SK-N-SH (cell line): ENCODE results near the gene AOAH.

Experiments used
- CHD2 ChIP-seq: fragments of 150-350 bp; IDR thresholded peaks from 2 replicates; pipeline ENCODE4 v1.6.1; 2018; ENCODE audit warnings: low read length; ENCODE audit not compliant: partially characterized antibody
- CTCF ChIP-seq: fragments of 200-600 bp; sonication (generic); IDR thresholded peaks from 2 replicates; pipeline ENCODE4 v1.6.1; 2017; ENCODE audit warnings: antibody characterized with exemption, mild to moderate bottlenecking, moderate library complexity
- EZH2phosphoT487 ChIP-seq: fragments of 200-600 bp; sonication (generic); IDR thresholded peaks from 2 replicates; pipeline ENCODE4 v1.6.1; 2017; ENCODE audit warnings: low read depth, mixed run types, mild to moderate bottlenecking, antibody characterized with exemption, moderate library complexity, borderline replicate concordance
- FOSL2 ChIP-seq: IDR thresholded peaks from 2 replicates; pipeline ENCODE4 v1.4.0; 2012; ENCODE audit warnings: low read depth, mild to moderate bottlenecking, moderate library complexity, borderline replicate concordance
- IRF3 ChIP-seq: fragments of 150-350 bp; IDR thresholded peaks from 2 replicates; pipeline ENCODE4 v1.6.1; 2016; ENCODE audit warnings: mild to moderate bottlenecking, low read depth, low read length
- MAX ChIP-seq: IDR thresholded peaks from 2 replicates; pipeline ENCODE4 v1.4.0; 2012; ENCODE audit warnings: low read depth
- POLR2AphosphoS5 ChIP-seq: IDR thresholded peaks from 2 replicates; pipeline ENCODE4 v1.6.1; 2012; ENCODE audit warnings: low read depth, low read length
- RAD21 ChIP-seq: IDR thresholded peaks from 2 replicates; pipeline ENCODE4 v1.6.1; 2012; ENCODE audit warnings: mild to moderate bottlenecking, low read length
- REST ChIP-seq: IDR thresholded peaks from 2 replicates; pipeline ENCODE4 v1.6.1; 2012; ENCODE audit warnings: mild to moderate bottlenecking, low read depth, low read length, moderate library complexity
- TCF12 ChIP-seq: IDR thresholded peaks from 2 replicates; pipeline ENCODE4 v1.4.0; 2012
- USF2 ChIP-seq: fragments of 150-350 bp; IDR thresholded peaks from 2 replicates; pipeline ENCODE4 v1.6.1; 2017; ENCODE audit warnings: antibody characterized with exemption, low read length, low read depth, borderline replicate concordance

GRCh38 chr7:36506820-36507219 is 217.5 kb downstream of the AOAH start:
- TF ChIP-seq CTCF: no peak
- TF ChIP-seq POLR2AphosphoS5: no peak
- no peak for TF ChIP-seq RAD21
- no peak for TF ChIP-seq IRF3
- no peak for TF ChIP-seq TCF12
- peak; percentile 72 for TF ChIP-seq FOSL2
- TF ChIP-seq MAX: no peak
- TF ChIP-seq USF2: no peak
- no peak for TF ChIP-seq CHD2
- no peak for TF ChIP-seq EZH2phosphoT487
- TF ChIP-seq REST: no peak
